WTC11 (cell line): ENCODE results near the gene SREBF2. TPM values are rescaled to one million over a fixed set of nuclear protein-coding genes. Genes with fewer than 3 reads are reported as not detected.

Experiments
- ATAC-seq: fragments of 200-7000 bp; cut with Tn5 transposase; 2 replicates; pipeline ENCODE4 v1.10.0; 2021; ENCODE audit warnings: mild to moderate bottlenecking, moderate library complexity
- CTCF ChIA-PET: fragments of 300-600 bp; sonication (Branson Sonifier 250); formaldehyde crosslinking; loops from one replicate; lab custom pipeline; 2021; ENCODE audit warnings: antibody characterized with exemption; lab: Charles Lee
- POLR2A ChIA-PET: fragments of 350-600 bp; sonication (Branson Sonifier 250); formaldehyde crosslinking; loops from one replicate; lab custom pipeline; 2021; ENCODE audit warnings: antibody characterized with exemption; lab: Charles Lee
- DNase-seq: peaks from one replicate; pipeline ENCODE4 v3.0.0; 2021; ENCODE audit warnings: low spot score
- H3K27ac Mint-ChIP-seq: 2 replicates; pipeline ENCODE4 v1.8.0; 2021; ENCODE audit warnings: mixed read lengths
- H3K27me3 Mint-ChIP-seq: 2 replicates; pipeline ENCODE4 v1.8.0; 2021; ENCODE audit warnings: low read depth, mild to moderate bottlenecking, moderate library complexity, mixed read lengths
- H3K36me3 Mint-ChIP-seq: 2 replicates; pipeline ENCODE4 v1.8.0; 2021; ENCODE audit warnings: mixed read lengths
- H3K4me1 Mint-ChIP-seq: 2 replicates; pipeline ENCODE4 v1.8.0; 2022; ENCODE audit warnings: mixed read lengths
- H3K4me3 Mint-ChIP-seq: 2 replicates; pipeline ENCODE4 v1.8.0; 2021; ENCODE audit warnings: mild to moderate bottlenecking, moderate library complexity, mixed read lengths
- H3K9me3 Mint-ChIP-seq: 2 replicates; pipeline ENCODE4 v1.8.0; 2021; ENCODE audit warnings: mixed read lengths
- AR ChIP-seq: fragments of 250-450 bp; sonication (Bioruptor Pico); IDR thresholded peaks from 2 replicates; pipeline ENCODE4 v1.9.0; 2021; ENCODE audit warnings: mild to moderate bottlenecking
- ETV6 ChIP-seq: sonication (generic); formaldehyde crosslinking; IDR thresholded peaks from 2 replicates; pipeline ENCODE4 v1.8.1; 2022; ENCODE audit warnings: mild to moderate bottlenecking, missing genetic modification reagents
- HMGA2 ChIP-seq: fragments of 250-450 bp; sonication (Bioruptor Pico); IDR thresholded peaks from 2 replicates; pipeline ENCODE4 v1.4.0; 2021; ENCODE audit warnings: mild to moderate bottlenecking, moderate library complexity
- IRF1 ChIP-seq: sonication (generic); formaldehyde crosslinking; IDR thresholded peaks from 2 replicates; pipeline ENCODE4 v1.8.0; 2023; ENCODE audit warnings: missing genetic modification reagents
- MYBL2 ChIP-seq: sonication (generic); formaldehyde crosslinking; IDR thresholded peaks from 2 replicates; pipeline ENCODE4 v1.8.1; 2023; ENCODE audit warnings: mild to moderate bottlenecking, moderate library complexity, missing genetic modification reagents
- NFE2L1 ChIP-seq: sonication (generic); formaldehyde crosslinking; IDR thresholded peaks from 2 replicates; pipeline ENCODE4 v1.8.1; 2023; ENCODE audit warnings: missing genetic modification reagents
- OVOL2 ChIP-seq: fragments of 250-450 bp; sonication (Bioruptor Pico); IDR thresholded peaks from 2 replicates; pipeline ENCODE4 v1.9.0; 2021; ENCODE audit warnings: mild to moderate bottlenecking, borderline replicate concordance
- SMAD4 ChIP-seq: sonication (generic); formaldehyde crosslinking; IDR thresholded peaks from 2 replicates; pipeline ENCODE4 v1.8.0; 2022; ENCODE audit warnings: mild to moderate bottlenecking, missing genetic modification reagents
- ZNF121 ChIP-seq: sonication (generic); formaldehyde crosslinking; IDR thresholded peaks from 2 replicates; pipeline ENCODE4 v1.8.0; 2023; ENCODE audit warnings: missing genetic modification reagents
- ZNF263 ChIP-seq: sonication (generic); formaldehyde crosslinking; IDR thresholded peaks from 2 replicates; pipeline ENCODE4 v1.8.1; 2022; ENCODE audit warnings: low read depth, mild to moderate bottlenecking, moderate library complexity, missing genetic modification reagents
- total RNA-seq: library from RNA; stranded (reverse); gene quantifications from 3 replicates; pipeline ENCODE4 v1.2.3, GENCODE V29; 2021
- TF ChIP-seq, protein P1 (sequence below): sonication (generic); formaldehyde crosslinking; IDR thresholded peaks from 2 replicates; pipeline ENCODE4 v1.8.0; 2022; ENCODE audit warnings: missing genetic modification reagents
- TF ChIP-seq, protein P2 (sequence below): sonication (generic); formaldehyde crosslinking; IDR thresholded peaks from 2 replicates; pipeline ENCODE4 v1.8.1; 2023; ENCODE audit warnings: mild to moderate bottlenecking, missing genetic modification reagents, moderate library complexity
- TF ChIP-seq, protein P3 (sequence below): sonication (generic); formaldehyde crosslinking; IDR thresholded peaks from 2 replicates; pipeline ENCODE4 v1.8.1; 2022; ENCODE audit warnings: low read depth, missing genetic modification reagents, borderline replicate concordance

The SREBF2 gene
- total RNA-seq, 1 experiment from 2014 or later, result 151 TPM

- Mint-ChIP-seq H3K9me3 (no peaks in the 10 kb centered on the region), H3K4me1 (peaks cover 15% of the 10 kb centered on the region), H3K27me3 (peaks cover 61% of the 10 kb centered on the region), H3K4me3 (no peak overlapping the region), H3K36me3 (no peaks in the 10 kb centered on the region), H3K27ac (no peak overlapping the region)
- ATAC-seq (peak; percentile 2; the same call in 1 of the 2 replicates), DNase-seq (no peak)
- no peak for TF ChIP-seq AR
- TF ChIP-seq IRF1 (CRISPR knock-in tag), result no peak
- TF ChIP-seq, protein P1, sequence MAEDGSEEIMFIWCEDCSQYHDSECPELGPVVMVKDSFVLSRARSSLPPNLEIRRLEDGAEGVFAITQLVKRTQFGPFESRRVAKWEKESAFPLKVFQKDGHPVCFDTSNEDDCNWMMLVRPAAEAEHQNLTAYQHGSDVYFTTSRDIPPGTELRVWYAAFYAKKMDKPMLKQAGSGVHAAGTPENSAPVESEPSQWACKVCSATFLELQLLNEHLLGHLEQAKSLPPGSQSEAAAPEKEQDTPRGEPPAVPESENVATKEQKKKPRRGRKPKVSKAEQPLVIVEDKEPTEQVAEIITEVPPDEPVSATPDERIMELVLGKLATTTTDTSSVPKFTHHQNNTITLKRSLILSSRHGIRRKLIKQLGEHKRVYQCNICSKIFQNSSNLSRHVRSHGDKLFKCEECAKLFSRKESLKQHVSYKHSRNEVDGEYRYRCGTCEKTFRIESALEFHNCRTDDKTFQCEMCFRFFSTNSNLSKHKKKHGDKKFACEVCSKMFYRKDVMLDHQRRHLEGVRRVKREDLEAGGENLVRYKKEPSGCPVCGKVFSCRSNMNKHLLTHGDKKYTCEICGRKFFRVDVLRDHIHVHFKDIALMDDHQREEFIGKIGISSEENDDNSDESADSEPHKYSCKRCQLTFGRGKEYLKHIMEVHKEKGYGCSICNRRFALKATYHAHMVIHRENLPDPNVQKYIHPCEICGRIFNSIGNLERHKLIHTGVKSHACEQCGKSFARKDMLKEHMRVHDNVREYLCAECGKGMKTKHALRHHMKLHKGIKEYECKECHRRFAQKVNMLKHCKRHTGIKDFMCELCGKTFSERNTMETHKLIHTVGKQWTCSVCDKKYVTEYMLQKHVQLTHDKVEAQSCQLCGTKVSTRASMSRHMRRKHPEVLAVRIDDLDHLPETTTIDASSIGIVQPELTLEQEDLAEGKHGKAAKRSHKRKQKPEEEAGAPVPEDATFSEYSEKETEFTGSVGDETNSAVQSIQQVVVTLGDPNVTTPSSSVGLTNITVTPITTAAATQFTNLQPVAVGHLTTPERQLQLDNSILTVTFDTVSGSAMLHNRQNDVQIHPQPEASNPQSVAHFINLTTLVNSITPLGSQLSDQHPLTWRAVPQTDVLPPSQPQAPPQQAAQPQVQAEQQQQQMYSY (CRISPR knock-in tag), result 0 out of 2 replicates have a peak, but pooled peaks have one; percentile 30
- TF ChIP-seq, protein P2, sequence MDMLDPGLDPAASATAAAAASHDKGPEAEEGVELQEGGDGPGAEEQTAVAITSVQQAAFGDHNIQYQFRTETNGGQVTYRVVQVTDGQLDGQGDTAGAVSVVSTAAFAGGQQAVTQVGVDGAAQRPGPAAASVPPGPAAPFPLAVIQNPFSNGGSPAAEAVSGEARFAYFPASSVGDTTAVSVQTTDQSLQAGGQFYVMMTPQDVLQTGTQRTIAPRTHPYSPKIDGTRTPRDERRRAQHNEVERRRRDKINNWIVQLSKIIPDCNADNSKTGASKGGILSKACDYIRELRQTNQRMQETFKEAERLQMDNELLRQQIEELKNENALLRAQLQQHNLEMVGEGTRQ, result peak; percentile 5; the same call in 1 of the 2 replicates
- CTCF ChIA-PET, result interaction anchor here (1.4 to 6.8 kb wide), 6 partner anchors 9 to 232 kb away, joined by 3 to 143 read pairs (median 6); no protein-coding TSS in a partner anchor
- POLR2A ChIA-PET, result no interaction called here
Measured at GRCh38 chr22:41928593-41929417, 95.9 kb downstream of the SREBF2 start.

DNA sequence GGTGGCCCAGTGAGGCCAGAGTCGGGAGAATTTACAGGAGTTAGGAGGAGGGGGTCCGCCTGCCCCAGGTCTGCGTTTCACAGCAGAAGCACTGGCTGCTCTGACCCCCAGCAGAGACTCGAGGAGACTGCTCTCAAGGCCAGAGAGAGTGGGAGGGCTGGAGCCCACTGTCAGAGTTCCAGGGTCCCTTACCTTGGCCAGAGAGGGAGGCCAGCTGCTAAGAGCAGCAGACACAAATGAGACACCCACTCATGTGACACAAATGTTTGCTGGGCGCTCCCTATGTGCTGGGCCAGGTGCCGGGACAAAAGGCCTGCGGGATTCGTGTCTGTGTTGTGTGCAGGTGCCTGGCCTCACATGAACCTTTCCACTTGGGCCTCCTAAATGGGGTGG, 96.5 kb downstream of the SREBF2 start:
- H3K9me3 Mint-ChIP-seq, result no peaks in the 10 kb centered on the region
- peaks cover 55% of the 10 kb centered on the region for H3K27me3 Mint-ChIP-seq
- ATAC-seq (no peak), DNase-seq (no peak)
- CTCF ChIA-PET, result interaction anchor here (1.4 to 6.8 kb wide), 4 partner anchors 10 to 232 kb away, joined by 6 to 143 read pairs (median 36); no protein-coding TSS in a partner anchor
- TF ChIP-seq ZNF121 (CRISPR knock-in tag) (no peak), HMGA2 (CRISPR knock-in tag) (no peak), ETV6 (CRISPR knock-in tag) (no peak), ZNF263 (CRISPR knock-in tag) (no peak), SMAD4 (CRISPR knock-in tag) (no peak), MYBL2 (CRISPR knock-in tag) (no peak), NFE2L1 (CRISPR knock-in tag) (no peak), OVOL2 (CRISPR knock-in tag) (no peak)
- TF ChIP-seq, protein P3, sequence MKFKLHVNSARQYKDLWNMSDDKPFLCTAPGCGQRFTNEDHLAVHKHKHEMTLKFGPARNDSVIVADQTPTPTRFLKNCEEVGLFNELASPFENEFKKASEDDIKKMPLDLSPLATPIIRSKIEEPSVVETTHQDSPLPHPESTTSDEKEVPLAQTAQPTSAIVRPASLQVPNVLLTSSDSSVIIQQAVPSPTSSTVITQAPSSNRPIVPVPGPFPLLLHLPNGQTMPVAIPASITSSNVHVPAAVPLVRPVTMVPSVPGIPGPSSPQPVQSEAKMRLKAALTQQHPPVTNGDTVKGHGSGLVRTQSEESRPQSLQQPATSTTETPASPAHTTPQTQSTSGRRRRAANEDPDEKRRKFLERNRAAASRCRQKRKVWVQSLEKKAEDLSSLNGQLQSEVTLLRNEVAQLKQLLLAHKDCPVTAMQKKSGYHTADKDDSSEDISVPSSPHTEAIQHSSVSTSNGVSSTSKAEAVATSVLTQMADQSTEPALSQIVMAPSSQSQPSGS (CRISPR knock-in tag), result no peak
- POLR2A ChIA-PET, result no interaction called here
- H3K36me3 Mint-ChIP-seq, result no peaks in the 10 kb centered on the region
- H3K27ac Mint-ChIP-seq, result no peak overlapping the region
- H3K4me3 Mint-ChIP-seq, result no peak overlapping the region
- peaks cover 15% of the 10 kb centered on the region for H3K4me1 Mint-ChIP-seq
